SW480 (cell line): ENCODE data around the gene KAT6B.
"Not testable (repeated sequence)": the region's sequence is repeated elsewhere in the genome, so short reads cannot be mapped to it uniquely, and the experiment has no call there.

Experiments
- DNase-seq: peaks from one replicate; pipeline ENCODE4 v3.0.0-alpha.2; 2016; ENCODE audit warnings: low spot score

Gene KAT6B

DNA sequence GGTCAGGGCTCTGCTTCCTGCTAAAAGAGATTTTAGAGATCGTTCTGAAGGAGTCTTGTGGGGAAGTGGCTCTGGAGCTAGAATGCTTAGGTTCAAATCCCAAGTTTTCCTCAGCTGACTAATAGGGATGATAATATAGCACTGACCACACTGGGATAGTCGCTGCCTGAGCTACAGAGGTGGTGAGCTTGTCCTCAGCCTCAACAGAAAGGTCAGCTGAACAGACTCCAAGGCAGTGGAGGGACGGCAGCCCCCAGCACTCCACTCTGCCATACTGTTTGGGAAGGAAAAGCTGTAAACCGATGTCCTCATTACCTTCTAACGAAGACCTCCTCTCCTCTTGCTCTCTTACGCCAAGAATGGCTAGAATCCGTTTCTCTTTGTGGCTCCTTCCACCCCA lies 36.2 kb downstream of the KAT6B start:
- DNase-seq = no peak

DNA sequence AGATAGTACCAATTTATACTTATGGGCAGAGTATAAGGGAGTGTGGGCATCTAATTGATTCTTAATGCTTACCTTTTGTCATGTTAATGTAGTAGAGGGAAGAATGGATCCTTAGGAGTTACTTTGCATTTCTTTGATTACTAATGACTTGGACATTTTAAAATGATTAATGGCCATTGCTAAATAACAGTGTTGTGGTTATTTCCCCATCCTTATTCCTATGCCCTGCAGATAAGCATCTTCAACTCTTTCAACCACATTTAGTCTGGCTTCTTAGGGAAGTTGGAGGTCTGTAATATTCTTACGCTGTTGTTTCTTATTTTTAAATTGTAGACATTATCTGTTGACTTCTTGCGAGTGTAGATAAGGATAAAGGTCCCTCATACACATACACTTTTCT lies 37.2 kb downstream of the KAT6B start:
- DNase-seq = no peak

DNA sequence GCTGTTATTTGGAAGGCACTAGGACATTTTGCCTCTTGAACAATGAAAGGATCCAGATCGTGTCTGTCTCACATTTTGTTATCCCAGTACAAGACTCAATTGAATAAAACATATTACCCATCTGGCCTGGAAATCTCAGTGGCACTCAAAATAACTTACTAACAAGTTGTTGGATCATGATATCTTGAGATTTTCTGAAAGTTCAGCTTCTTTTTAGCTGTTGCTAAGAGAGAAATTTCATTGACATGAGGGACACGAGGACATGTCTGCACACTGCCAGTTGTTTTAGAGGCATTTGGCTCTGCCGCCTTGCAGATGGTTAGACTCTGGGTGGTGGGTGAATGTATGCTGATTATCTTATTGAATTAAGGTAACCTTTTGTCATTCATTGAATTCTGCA lies 41.0 kb downstream of the KAT6B start:
- DNase-seq = no peak

DNA sequence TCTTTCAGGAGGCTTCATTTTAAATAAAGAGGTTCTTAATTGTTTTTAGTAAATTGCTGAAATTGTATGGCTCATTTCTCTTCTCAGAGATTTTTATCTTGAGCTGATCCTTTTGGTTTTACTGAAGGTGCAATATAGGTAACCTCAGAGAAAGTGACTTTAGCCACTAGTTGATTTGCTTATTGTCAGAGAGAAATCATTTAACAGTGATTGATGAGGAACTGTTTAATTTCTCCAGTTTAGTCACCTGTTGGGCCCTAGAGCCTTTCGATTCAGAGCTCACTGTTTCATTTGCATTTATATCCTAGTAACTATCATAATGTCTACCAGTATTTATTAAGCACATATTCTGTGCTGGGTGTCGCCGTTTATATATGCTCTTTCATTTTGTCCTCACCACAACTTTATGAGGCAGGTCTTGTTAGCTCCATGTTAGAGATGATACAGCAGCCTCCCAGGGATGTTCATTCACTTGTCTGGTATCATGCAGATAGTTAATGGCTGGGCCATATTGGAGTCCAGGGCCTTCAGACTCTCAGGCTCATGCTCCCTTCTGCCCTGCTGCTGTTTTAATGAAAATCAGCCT lies 42.1 kb downstream of the KAT6B start:
- no peak for DNase-seq

GRCh38 chr10:74869635-74870034 lies 43.2 kb downstream of the KAT6B start:
- no peak for DNase-seq

- no peak for DNase-seq
These were observed 43.8 kb downstream of the KAT6B start for GRCh38 chr10:74870191-74870590.

DNA sequence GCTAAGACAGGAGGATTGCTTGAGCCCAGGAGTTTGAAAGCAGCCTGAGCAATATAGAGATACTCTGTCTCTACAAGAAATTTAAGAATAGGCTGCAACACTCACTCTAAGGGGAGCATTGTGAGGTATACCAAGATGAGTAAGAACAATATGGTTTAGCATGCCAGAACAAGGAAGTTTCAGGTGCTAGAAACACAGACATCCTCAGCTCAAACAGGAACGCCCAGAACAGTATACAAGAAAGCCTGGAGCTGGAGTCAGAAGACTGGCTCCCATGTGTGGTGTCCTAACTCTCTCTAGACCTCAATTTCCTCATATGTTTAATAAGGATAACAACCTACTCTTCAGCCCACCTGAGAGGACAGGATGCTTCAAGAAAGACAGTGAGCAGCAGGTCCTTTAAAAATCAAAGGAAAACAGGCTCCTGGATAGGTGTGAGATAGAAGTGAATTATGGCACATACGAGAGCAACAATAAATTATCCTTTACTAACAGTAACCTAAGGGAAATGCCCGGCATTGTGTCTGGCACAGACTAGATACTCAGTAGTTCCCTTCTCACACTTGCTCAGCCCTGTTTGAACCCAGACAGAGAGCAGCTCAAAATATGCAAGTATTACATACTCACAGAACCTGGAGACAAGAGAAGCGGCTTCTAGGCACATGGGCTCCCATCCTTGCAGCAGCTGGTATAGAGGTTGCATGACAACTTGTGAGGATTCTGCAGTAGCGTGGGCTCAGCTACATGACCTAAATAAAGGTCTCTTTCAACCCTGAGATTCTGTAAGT lies 45.4 kb downstream of the KAT6B start:
- DNase-seq = no peak

- DNase-seq = no peak
These were observed 47.5 kb downstream of the KAT6B start for GRCh38 chr10:74873803-74874454.

DNA sequence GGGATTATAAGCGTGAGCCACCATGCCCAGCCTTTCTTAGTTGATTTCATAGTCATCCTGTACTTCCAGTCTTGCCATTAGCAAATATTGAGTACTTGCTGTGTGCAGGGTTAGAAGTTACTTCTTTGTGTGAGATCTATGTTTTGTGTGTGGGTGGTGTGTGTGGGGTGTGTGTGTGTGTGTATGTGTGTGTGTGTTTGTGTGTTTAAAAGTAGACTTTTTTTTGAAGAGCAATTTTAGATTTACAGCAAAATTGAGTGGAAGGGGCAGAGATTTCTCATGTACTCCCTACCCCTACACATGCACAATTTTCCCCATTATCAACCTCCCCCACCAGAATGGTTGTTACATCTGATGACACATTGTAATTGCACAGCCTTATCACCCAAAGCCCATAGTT lies 48.2 kb downstream of the KAT6B start:
- no peak for DNase-seq

- DNase-seq = no peak
These were observed 48.7 kb downstream of the KAT6B start for GRCh38 chr10:74875068-74875467.

GRCh38 chr10:74875966-74876365 lies 49.6 kb downstream of the KAT6B start:
- no peak for DNase-seq

DNA sequence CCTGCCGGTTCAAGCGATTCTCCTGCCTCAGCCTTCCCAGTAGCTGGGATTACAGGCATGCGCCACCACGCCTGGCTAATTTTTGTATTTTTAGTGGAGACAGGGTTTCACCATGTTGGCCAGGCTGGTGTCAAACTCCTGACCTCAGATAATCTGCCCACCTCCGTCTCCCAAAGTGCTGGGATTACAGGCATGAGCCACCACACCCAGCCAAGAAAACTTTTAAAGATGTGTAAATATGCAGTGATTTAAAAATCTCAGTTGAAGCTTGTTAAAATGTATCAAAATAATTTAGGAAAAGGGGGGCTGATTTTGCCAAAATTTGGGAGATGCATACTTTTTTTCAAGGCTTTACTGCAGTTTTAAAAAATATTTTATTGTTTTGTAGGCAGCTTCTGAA lies 50.7 kb downstream of the KAT6B start:
- DNase-seq = not testable (repeated sequence)

- no peak for DNase-seq
These were observed 51.5 kb downstream of the KAT6B start for GRCh38 chr10:74877898-74878297.

- no peak for DNase-seq
These were observed 53.6 kb downstream of the KAT6B start for GRCh38 chr10:74880041-74880440.

- DNase-seq = no peak
These were observed 55.0 kb downstream of the KAT6B start for GRCh38 chr10:74881253-74881884.

- no peak for DNase-seq
These were observed 56.0 kb downstream of the KAT6B start for GRCh38 chr10:74882427-74882826.

GRCh38 chr10:74882831-74883230 lies 56.4 kb downstream of the KAT6B start:
- DNase-seq = no peak

DNA sequence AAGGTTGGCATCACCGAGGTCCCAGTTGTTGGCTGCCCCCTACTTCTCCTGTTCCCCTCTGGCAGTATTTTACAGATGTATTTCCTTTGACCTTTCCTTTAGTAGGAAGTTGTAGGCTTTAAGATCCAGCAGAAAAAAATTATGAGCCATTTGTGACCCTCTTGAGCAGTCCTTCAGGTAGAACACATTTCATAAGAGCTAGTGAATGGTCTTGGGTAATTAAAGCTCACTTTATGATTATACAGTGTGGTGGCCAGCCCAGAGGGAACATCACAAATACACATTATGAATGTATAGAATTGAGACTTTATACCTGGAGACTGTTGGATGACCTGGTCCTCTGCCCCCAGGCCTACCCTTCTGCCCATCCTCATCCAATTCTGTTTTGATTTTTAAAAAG lies 57.0 kb downstream of the KAT6B start:
- DNase-seq = no peak

GRCh38 chr10:74887614-74888284 lies 61.3 kb downstream of the KAT6B start:
- no peak for DNase-seq

- DNase-seq = no peak
These were observed 62.7 kb downstream of the KAT6B start for GRCh38 chr10:74888962-74889661.

GRCh38 chr10:74889662-74889998 lies 63.2 kb downstream of the KAT6B start:
- DNase-seq = no peak

- DNase-seq = no peak
These were observed 64.1 kb downstream of the KAT6B start for GRCh38 chr10:74890460-74890859.
